GM19395 (cell line): Measurements from ENCODE around the gene FTMT.
"Not testable (repeated sequence)": the region's sequence is repeated elsewhere in the genome, so short reads cannot be mapped to it uniquely, and the experiment has no call there.

Source experiments
- ATAC-seq: cut with Tn5 transposase; IDR thresholded peaks from one replicate; pipeline ENCODE4 v1.9.1; 2021; ENCODE audit warnings: mild to moderate bottlenecking, moderate library complexity; ENCODE audit not compliant: unreplicated experiment

FTMT gene

GRCh38 chr5:121851643-121852574, at the start of gene FTMT:
Gene FTMT (plus strand): TSS chr5:121851882. CDS start chr5:121851964, 82 bp downstream.
- ATAC-seq, result no peak

GRCh38 chr5:121805251-121805650, 46.4 kb upstream of the FTMT start:
- not testable (repeated sequence) for ATAC-seq

- ATAC-seq, result no peak
Observed at GRCh38 chr5:121805911-121806310, 45.8 kb upstream of the FTMT start.

- no peak for ATAC-seq
Observed at GRCh38 chr5:121816164-121816563, 35.5 kb upstream of the FTMT start.

GRCh38 chr5:121819682-121820261, 31.9 kb upstream of the FTMT start:
- ATAC-seq, result no peak

- no peak for ATAC-seq
Observed at GRCh38 chr5:121833617-121834016, 18.1 kb upstream of the FTMT start.

GRCh38 chr5:121834021-121834420, 17.7 kb upstream of the FTMT start:
- ATAC-seq, result no peak

- ATAC-seq, result no peak
Observed at GRCh38 chr5:121841892-121842291, 9.8 kb upstream of the FTMT start.

GRCh38 chr5:121850272-121850671, 1.4 kb upstream of the FTMT start:
- ATAC-seq, result no peak

GRCh38 chr5:121853850-121854249, 2.2 kb downstream of the FTMT start:
- no peak for ATAC-seq

- ATAC-seq, result no peak
Observed at GRCh38 chr5:121862801-121863200, 11.1 kb downstream of the FTMT start.

GRCh38 chr5:121863753-121864285, 12.1 kb downstream of the FTMT start:
- ATAC-seq, result no peak

- ATAC-seq, result no peak
Observed at GRCh38 chr5:121867403-121867802, 15.7 kb downstream of the FTMT start.

- ATAC-seq, result no peak
Observed at GRCh38 chr5:121870489-121870888, 18.8 kb downstream of the FTMT start.

GRCh38 chr5:121872856-121873255, 21.2 kb downstream of the FTMT start:
- ATAC-seq, result no peak

GRCh38 chr5:121873409-121873808, 21.7 kb downstream of the FTMT start:
- ATAC-seq, result no peak

- no peak for ATAC-seq
Observed at GRCh38 chr5:121885630-121886029, 33.9 kb downstream of the FTMT start.

- ATAC-seq, result no peak
Observed at GRCh38 chr5:121887727-121888126, 36.0 kb downstream of the FTMT start.

GRCh38 chr5:121890297-121890858, 38.7 kb downstream of the FTMT start:
- no peak for ATAC-seq

GRCh38 chr5:121897341-121897740, 45.7 kb downstream of the FTMT start:
- ATAC-seq, result no peak

GRCh38 chr5:121899346-121899745, 47.7 kb downstream of the FTMT start:
- ATAC-seq, result no peak
